HepG2 (cell line): Measurements from ENCODE around the gene PLA2G4D. TPM values are rescaled to one million over a fixed set of nuclear protein-coding genes. Genes with fewer than 3 reads are reported as not detected.

Experiments
- DPF2 ChIP-seq: sonication (generic); formaldehyde crosslinking; IDR thresholded peaks from 2 replicates; pipeline ENCODE4 v1.4.0; 2020; ENCODE audit warnings: mild to moderate bottlenecking, low read depth, missing genetic modification reagents, borderline replicate concordance
- ETV5 ChIP-seq: IDR thresholded peaks from 2 replicates; pipeline ENCODE4 v1.6.1; 2018; ENCODE audit warnings: missing biosample characterization, missing genetic modification reagents, inconsistent platforms, borderline replicate concordance
- GATA4 ChIP-seq: sonication (generic); IDR thresholded peaks from 2 replicates; pipeline ENCODE4 v1.6.1; 2016; ENCODE audit warnings: antibody characterized with exemption, low read depth, borderline replicate concordance
- HNRNPLL ChIP-seq: fragments of 200-400 bp; formaldehyde crosslinking; IDR thresholded peaks from 2 replicates; pipeline ENCODE4 v1.6.1; 2017; ENCODE audit warnings: mild to moderate bottlenecking, low read depth, low read length; ENCODE audit not compliant: poor library complexity, severe bottlenecking
- MTA3 ChIP-seq: sonication (generic); formaldehyde crosslinking; IDR thresholded peaks from 2 replicates; pipeline ENCODE4 v1.4.0; 2020; ENCODE audit warnings: missing genetic modification reagents
- NR2F1 ChIP-seq, 2 experiments: fragments of 450-650 bp in 1 of 2; formaldehyde crosslinking in 1 of 2; IDR thresholded peaks; 2 replicates each; pipeline versions ENCODE4 v1.5.0 to v1.6.1; 2016 to 2020; ENCODE audit warnings: mild to moderate bottlenecking in 1 of 2, missing compliant biosample characterization in 1 of 2, missing genetic modification reagents in 1 of 2, moderate library complexity in 1 of 2
- PHF5A ChIP-seq: IDR thresholded peaks from one replicate; pipeline ENCODE4 v1.6.1; 2018; ENCODE audit warnings: low read depth, missing genetic modification reagents; ENCODE audit not compliant: unreplicated experiment
- RXRB ChIP-seq: IDR thresholded peaks from 2 replicates; pipeline ENCODE4 v1.6.1; 2016; ENCODE audit warnings: borderline replicate concordance, missing genetic modification reagents, missing compliant biosample characterization
- SCMH1 ChIP-seq: sonication (generic); formaldehyde crosslinking; IDR thresholded peaks from 2 replicates; pipeline ENCODE4 v1.9.0; 2021; ENCODE audit warnings: missing genetic modification reagents, mild to moderate bottlenecking, borderline replicate concordance
- SKI ChIP-seq: fragments of 450-650 bp; IDR thresholded peaks from one replicate; pipeline ENCODE4 v1.6.1; 2018; ENCODE audit warnings: mild to moderate bottlenecking; ENCODE audit not compliant: partially characterized antibody
- SMARCC2 ChIP-seq: fragments of 450-650 bp; IDR thresholded peaks from 2 replicates; pipeline ENCODE4 v1.6.1; 2017; ENCODE audit warnings: antibody characterized with exemption, mild to moderate bottlenecking
- TBL1XR1 ChIP-seq: fragments of 150-350 bp; IDR thresholded peaks from 2 replicates; pipeline ENCODE4 v1.6.1; 2014; ENCODE audit warnings: borderline replicate concordance, low read length; ENCODE audit not compliant: partially characterized antibody
- THYN1 ChIP-seq: sonication (generic); formaldehyde crosslinking; IDR thresholded peaks from 2 replicates; pipeline ENCODE4 v1.8.1; 2023; ENCODE audit warnings: low read depth, mild to moderate bottlenecking, moderate library complexity, missing genetic modification reagents, borderline replicate concordance
- ZFYVE20 ChIP-seq: sonication (generic); formaldehyde crosslinking; IDR thresholded peaks from 2 replicates; pipeline ENCODE4 v1.8.0; 2023; ENCODE audit warnings: low read depth, mild to moderate bottlenecking, moderate library complexity, missing genetic modification reagents, borderline replicate concordance
- ZNF124 ChIP-seq: sonication (generic); formaldehyde crosslinking; IDR thresholded peaks from 2 replicates; pipeline ENCODE4 v1.4.0; 2020; ENCODE audit warnings: missing genetic modification reagents
- ZNF546 ChIP-seq: sonication (generic); formaldehyde crosslinking; conservative IDR thresholded peaks from 2 replicates; pipeline ENCODE4 v1.8.1; 2023; ENCODE audit warnings: mild to moderate bottlenecking, missing genetic modification reagents
- ZNF552 ChIP-seq: sonication (generic); formaldehyde crosslinking; IDR thresholded peaks from 2 replicates; pipeline ENCODE4 v1.9.0; 2022; ENCODE audit warnings: missing genetic modification reagents, mild to moderate bottlenecking, borderline replicate concordance
- ZNF556 ChIP-seq: sonication (generic); formaldehyde crosslinking; IDR thresholded peaks from 2 replicates; pipeline ENCODE4 v1.4.0; 2020; ENCODE audit warnings: mild to moderate bottlenecking, missing genetic modification reagents, borderline replicate concordance
- ZNF557 ChIP-seq: sonication (generic); formaldehyde crosslinking; IDR thresholded peaks from 2 replicates; pipeline ENCODE4 v1.4.0; 2020; ENCODE audit warnings: missing genetic modification reagents
- ZNF788 ChIP-seq: sonication (generic); formaldehyde crosslinking; IDR thresholded peaks from 2 replicates; pipeline ENCODE4 v1.5.0; 2020; ENCODE audit warnings: mild to moderate bottlenecking, missing genetic modification reagents, borderline replicate concordance
- ZNF841 ChIP-seq: sonication (generic); formaldehyde crosslinking; IDR thresholded peaks from 2 replicates; pipeline ENCODE4 v1.8.1; 2023; ENCODE audit warnings: missing genetic modification reagents, borderline replicate concordance
- polyA plus RNA-seq, 8 experiments: library from polyadenylated mRNA; depleted of rRNA in 3 of 8; stranded (reverse) in 7 of 8; unstranded in 1 of 8; fragments of >200 nt; fragmentation: Illumina TruSeq in 4 of 8; extraction: Trizol in 4 of 8; gene quantifications; 2 replicates each; pipeline versions ENCODE4 v1.2.1 to v1.2.3, GENCODE V29; 2011 to 2016; ENCODE audit warnings: low read depth in 4 of 8, missing spikeins in 1 of 8, mixed read lengths in 1 of 8; ENCODE audit not compliant: insufficient read depth in 1 of 8
- total RNA-seq, 5 experiments: library from RNA; depleted of rRNA; stranded (reverse); fragments of >200 nt; fragmentation: Illumina TruSeq; extraction: Trizol; gene quantifications; 2 replicates each; pipeline ENCODE4 v1.2.3, GENCODE V29; 2016; ENCODE audit warnings: low read depth in 1 of 5
- TF ChIP-seq, protein P1 (sequence below): sonication (generic); formaldehyde crosslinking; IDR thresholded peaks from 2 replicates; pipeline ENCODE4 v1.4.0; 2020; ENCODE audit warnings: missing genetic modification reagents
- TF ChIP-seq, protein P2 (sequence below): sonication (generic); formaldehyde crosslinking; IDR thresholded peaks from 2 replicates; pipeline ENCODE4 v1.4.0; 2020; ENCODE audit warnings: missing genetic modification reagents
- TF ChIP-seq, protein P3 (sequence below): sonication (generic); formaldehyde crosslinking; IDR thresholded peaks from 2 replicates; pipeline ENCODE4 v1.4.0; 2020; ENCODE audit warnings: missing genetic modification reagents

PLA2G4D gene
- total and polyA plus RNA-seq, 2 of the 13 experiments (the other 11 are each of a cell fraction or from before 2014, with no cell fraction given) = 0.04 to 0.21 TPM

DNA sequence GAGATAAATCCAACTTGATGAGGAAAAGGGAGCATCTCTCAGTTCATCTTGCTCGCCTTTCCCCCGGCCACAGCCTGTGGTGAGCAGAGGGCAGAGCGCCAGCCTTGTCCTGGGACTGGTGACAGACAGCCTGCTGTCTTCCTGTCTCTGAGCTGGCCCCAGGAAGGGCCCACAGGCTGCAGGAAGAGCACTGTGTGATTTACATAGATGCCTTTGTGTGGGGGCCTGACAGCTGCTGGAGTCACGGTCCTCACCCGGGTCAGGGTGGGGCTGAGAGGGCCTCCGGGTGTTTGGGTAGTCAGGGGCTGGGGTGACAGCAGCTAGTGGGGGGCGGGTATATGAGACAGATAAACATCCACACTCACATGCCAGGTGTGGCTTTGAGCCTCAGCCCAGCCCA is 29.3 kb downstream of the PLA2G4D start (continued):
- TF ChIP-seq, protein P1, sequence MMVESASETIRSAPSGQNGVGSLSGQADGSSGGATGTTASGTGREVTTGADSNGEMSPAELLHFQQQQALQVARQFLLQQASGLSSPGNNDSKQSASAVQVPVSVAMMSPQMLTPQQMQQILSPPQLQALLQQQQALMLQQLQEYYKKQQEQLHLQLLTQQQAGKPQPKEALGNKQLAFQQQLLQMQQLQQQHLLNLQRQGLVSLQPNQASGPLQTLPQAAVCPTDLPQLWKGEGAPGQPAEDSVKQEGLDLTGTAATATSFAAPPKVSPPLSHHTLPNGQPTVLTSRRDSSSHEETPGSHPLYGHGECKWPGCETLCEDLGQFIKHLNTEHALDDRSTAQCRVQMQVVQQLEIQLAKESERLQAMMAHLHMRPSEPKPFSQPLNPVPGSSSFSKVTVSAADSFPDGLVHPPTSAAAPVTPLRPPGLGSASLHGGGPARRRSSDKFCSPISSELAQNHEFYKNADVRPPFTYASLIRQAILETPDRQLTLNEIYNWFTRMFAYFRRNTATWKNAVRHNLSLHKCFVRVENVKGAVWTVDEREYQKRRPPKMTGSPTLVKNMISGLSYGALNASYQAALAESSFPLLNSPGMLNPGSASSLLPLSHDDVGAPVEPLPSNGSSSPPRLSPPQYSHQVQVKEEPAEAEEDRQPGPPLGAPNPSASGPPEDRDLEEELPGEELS (CRISPR knock-in tag) = peak; percentile 51
- TF ChIP-seq SMARCC2 = no peak
- TF ChIP-seq ETV5 (CRISPR knock-in tag) = peak; percentile 47
- TF ChIP-seq PHF5A (CRISPR knock-in tag) = no peak
- no peak for TF ChIP-seq NR2F1 (CRISPR knock-in tag; IDR thresholded peaks at IDR 0.05)
- TF ChIP-seq ZNF788 = no peak
- 0 out of 2 replicates have a peak, but pooled peaks have one; percentile 28 for TF ChIP-seq ZNF124 (CRISPR knock-in tag)
- TF ChIP-seq HNRNPLL = peak; percentile 3
- 0 out of 2 replicates have a peak, but pooled peaks have one; percentile 28 for TF ChIP-seq ZNF556 (CRISPR knock-in tag)
- TF ChIP-seq, protein P2, sequence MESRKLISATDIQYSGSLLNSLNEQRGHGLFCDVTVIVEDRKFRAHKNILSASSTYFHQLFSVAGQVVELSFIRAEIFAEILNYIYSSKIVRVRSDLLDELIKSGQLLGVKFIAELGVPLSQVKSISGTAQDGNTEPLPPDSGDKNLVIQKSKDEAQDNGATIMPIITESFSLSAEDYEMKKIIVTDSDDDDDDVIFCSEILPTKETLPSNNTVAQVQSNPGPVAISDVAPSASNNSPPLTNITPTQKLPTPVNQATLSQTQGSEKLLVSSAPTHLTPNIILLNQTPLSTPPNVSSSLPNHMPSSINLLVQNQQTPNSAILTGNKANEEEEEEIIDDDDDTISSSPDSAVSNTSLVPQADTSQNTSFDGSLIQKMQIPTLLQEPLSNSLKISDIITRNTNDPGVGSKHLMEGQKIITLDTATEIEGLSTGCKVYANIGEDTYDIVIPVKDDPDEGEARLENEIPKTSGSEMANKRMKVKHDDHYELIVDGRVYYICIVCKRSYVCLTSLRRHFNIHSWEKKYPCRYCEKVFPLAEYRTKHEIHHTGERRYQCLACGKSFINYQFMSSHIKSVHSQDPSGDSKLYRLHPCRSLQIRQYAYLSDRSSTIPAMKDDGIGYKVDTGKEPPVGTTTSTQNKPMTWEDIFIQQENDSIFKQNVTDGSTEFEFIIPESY (CRISPR knock-in tag) = no peak
- no peak for TF ChIP-seq MTA3 (CRISPR knock-in tag)
- TF ChIP-seq ZNF552 (CRISPR knock-in tag) = no peak
- no peak for TF ChIP-seq THYN1 (CRISPR knock-in tag)
- no peak for TF ChIP-seq SCMH1 (CRISPR knock-in tag)
- TF ChIP-seq TBL1XR1 = no peak
- TF ChIP-seq ZNF557 (CRISPR knock-in tag) = no peak
- TF ChIP-seq ZNF841 (CRISPR knock-in tag) = no peak
- TF ChIP-seq, protein P3, sequence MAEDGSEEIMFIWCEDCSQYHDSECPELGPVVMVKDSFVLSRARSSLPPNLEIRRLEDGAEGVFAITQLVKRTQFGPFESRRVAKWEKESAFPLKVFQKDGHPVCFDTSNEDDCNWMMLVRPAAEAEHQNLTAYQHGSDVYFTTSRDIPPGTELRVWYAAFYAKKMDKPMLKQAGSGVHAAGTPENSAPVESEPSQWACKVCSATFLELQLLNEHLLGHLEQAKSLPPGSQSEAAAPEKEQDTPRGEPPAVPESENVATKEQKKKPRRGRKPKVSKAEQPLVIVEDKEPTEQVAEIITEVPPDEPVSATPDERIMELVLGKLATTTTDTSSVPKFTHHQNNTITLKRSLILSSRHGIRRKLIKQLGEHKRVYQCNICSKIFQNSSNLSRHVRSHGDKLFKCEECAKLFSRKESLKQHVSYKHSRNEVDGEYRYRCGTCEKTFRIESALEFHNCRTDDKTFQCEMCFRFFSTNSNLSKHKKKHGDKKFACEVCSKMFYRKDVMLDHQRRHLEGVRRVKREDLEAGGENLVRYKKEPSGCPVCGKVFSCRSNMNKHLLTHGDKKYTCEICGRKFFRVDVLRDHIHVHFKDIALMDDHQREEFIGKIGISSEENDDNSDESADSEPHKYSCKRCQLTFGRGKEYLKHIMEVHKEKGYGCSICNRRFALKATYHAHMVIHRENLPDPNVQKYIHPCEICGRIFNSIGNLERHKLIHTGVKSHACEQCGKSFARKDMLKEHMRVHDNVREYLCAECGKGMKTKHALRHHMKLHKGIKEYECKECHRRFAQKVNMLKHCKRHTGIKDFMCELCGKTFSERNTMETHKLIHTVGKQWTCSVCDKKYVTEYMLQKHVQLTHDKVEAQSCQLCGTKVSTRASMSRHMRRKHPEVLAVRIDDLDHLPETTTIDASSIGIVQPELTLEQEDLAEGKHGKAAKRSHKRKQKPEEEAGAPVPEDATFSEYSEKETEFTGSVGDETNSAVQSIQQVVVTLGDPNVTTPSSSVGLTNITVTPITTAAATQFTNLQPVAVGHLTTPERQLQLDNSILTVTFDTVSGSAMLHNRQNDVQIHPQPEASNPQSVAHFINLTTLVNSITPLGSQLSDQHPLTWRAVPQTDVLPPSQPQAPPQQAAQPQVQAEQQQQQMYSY = no peak
- TF ChIP-seq SKI = no peak
- TF ChIP-seq GATA4 = no peak
- TF ChIP-seq RXRB = peak; percentile 11; the same call in 1 of the 2 replicates
- TF ChIP-seq ZFYVE20 (CRISPR knock-in tag) = no peak
- TF ChIP-seq ZNF546 = no peak
- TF ChIP-seq DPF2 (CRISPR knock-in tag) = no peak
